Stomach (tissue), 9 donors: ENCODE data around the gene CTSW. TPM values are rescaled to one million over a fixed set of nuclear protein-coding genes. Genes with fewer than 3 reads are reported as not detected.
A peak's percentile ranks its signal among the peaks of the same experiment; 100 is the strongest.

Experiments
- DNase-seq, 2 donors: peaks; one replicate each; pipeline versions ENCODE4 v3.0.0 to v3.0.0-alpha.2; 2013 to 2019
- H3K27ac ChIP-seq, 5 donors: fragments of 200-600 bp in 4 of 5; sonication (generic) in 4 of 5; one replicate each; pipeline ENCODE4 v1.5.1; 2013 to 2019; ENCODE audit warnings: mild to moderate bottlenecking in 1 of 5, moderate library complexity in 1 of 5
- H3K27me3 ChIP-seq, 3 donors: fragments of 200-600 bp; sonication (generic); one replicate each; pipeline ENCODE4 v1.5.1; 2017 to 2019; ENCODE audit warnings: mixed run types in 1 of 3
- H3K36me3 ChIP-seq, 4 donors: fragments of 200-600 bp; sonication (generic); 1 replicate in 3 of 4; 2 replicates in 1 of 4; pipeline ENCODE4 v1.5.1; 2016 to 2019
- H3K4me1 ChIP-seq, 4 donors: fragments of 200-600 bp; sonication (generic); one replicate each; pipeline ENCODE4 v1.5.1; 2016 to 2019
- H3K4me3 ChIP-seq, 4 donors: fragments of 200-600 bp; sonication (generic) in 3 of 4; one replicate each; pipeline ENCODE4 v1.5.1; 2016 to 2019; ENCODE audit warnings: mild to moderate bottlenecking in 1 of 4
- H3K9me3 ChIP-seq, 4 donors: fragments of 200-600 bp; sonication (generic); one replicate each; pipeline ENCODE4 v1.5.1; 2016 to 2019
- CTCF ChIP-seq, 7 experiments: fragments of 450-650 bp in 4 of 7; fragments of 200-600 bp in 3 of 7; sonication (generic) in 3 of 7; IDR thresholded peaks; one replicate each; pipeline ENCODE4 v1.5.1; 2016 to 2019; ENCODE audit warnings: antibody characterized with exemption in 7 of 7, control low read depth in 2 of 7, mild to moderate bottlenecking in 1 of 7
- EP300 ChIP-seq: sonication (generic); formaldehyde crosslinking; IDR thresholded peaks from one replicate; pipeline ENCODE4 v1.6.1; 2017; ENCODE audit warnings: antibody characterized with exemption
- POLR2A ChIP-seq, 4 donors: fragments of 450-650 bp; IDR thresholded peaks; one replicate each; pipeline ENCODE4 v1.6.1; 2016; ENCODE audit warnings: antibody characterized with exemption in 4 of 4, control low read depth in 2 of 4, mild to moderate bottlenecking in 1 of 4, moderate library complexity in 1 of 4
- POLR2AphosphoS5 ChIP-seq, 3 donors: sonication (generic); formaldehyde crosslinking; IDR thresholded peaks; one replicate each; pipeline ENCODE4 v1.6.1; 2016; ENCODE audit warnings: antibody characterized with exemption in 3 of 3
- WGBS, 5 donors: extraction: QIAGEN DNeasy Blood & Tissue Kit in 3 of 5; methylation state at CpG; one replicate each; pipeline versions ENCODE4 v1.1.5 to v1.1.7; 2013 to 2018; 5-methylcytosine and 5-hydroxymethylcytosine counted together
- intact Hi-C: fragments of 100-400 bp; cut with DNase I; formaldehyde crosslinking; loops from one replicate; pipeline ENCODE4 v1.15.1; 2023; ENCODE audit warnings: low total_unique reads
- polyA plus RNA-seq, 3 donors: library from polyadenylated mRNA; stranded (reverse); fragments of 200-250 nt; gene quantifications; one replicate each; pipeline ENCODE4 v1.2.3, GENCODE V29; 2013
- total RNA-seq, 5 donors: library from RNA; depleted of rRNA; stranded (reverse); fragments of >200 nt; gene quantifications; one replicate each; pipeline versions ENCODE4 v1.1.0 to v1.2.3, GENCODE V29; 2014 to 2016
- donor health status: healthy with polysubstance abuse.
- donor health status: Bipolar disorder and iron deficiency.
- donor health status: healthy.

CTSW gene
- total and polyA plus RNA-seq, 8 donors: 0.43 to 2.7 (median 1.3) TPM; not detected in 2

DNA sequence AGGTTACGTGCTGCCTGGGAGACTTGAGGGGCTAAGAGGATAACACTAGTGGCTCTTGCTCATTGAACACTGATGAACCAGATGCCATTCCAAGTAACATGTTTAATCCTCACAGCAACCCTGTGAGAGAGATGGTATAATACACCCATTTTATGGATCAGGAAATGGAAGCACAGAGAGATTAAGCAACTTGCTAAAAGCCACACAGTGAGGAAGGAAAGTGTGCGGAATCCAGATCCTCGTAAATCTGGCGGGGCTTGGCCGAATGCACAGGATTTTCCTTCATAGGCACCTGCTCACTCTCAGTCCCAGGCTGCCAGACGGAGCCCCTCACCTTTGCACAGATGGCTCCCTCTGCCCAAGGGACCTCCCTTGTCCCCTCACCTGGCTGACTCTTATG is 28.2 kb downstream of the CTSW start:
- peaks cover 11 to 25% (median 12%) of the 10 kb centered on the region in 4 donors for H3K4me1 ChIP-seq
- intact Hi-C loops: no loop called here
- WGBS, 5 donors: 76 to 93% (median 89%) methylated on average over 6 of the region's 6 CpGs
- H3K4me3 ChIP-seq: no peak overlapping the region
- no peak for DNase-seq
- no peaks in the 10 kb centered on the region for H3K36me3 ChIP-seq
- H3K27me3 ChIP-seq: no peaks in the 10 kb centered on the region
- no peak overlapping the region for H3K27ac ChIP-seq
- TF ChIP-seq EP300 (no peak), POLR2A (IDR thresholded peaks at IDR 0.05) (no peak), CTCF (IDR thresholded peaks at IDR 0.05) (no peak), POLR2AphosphoS5 (IDR thresholded peaks at IDR 0.05) (no peak)
- H3K9me3 ChIP-seq: no peaks in the 10 kb centered on the region

DNA sequence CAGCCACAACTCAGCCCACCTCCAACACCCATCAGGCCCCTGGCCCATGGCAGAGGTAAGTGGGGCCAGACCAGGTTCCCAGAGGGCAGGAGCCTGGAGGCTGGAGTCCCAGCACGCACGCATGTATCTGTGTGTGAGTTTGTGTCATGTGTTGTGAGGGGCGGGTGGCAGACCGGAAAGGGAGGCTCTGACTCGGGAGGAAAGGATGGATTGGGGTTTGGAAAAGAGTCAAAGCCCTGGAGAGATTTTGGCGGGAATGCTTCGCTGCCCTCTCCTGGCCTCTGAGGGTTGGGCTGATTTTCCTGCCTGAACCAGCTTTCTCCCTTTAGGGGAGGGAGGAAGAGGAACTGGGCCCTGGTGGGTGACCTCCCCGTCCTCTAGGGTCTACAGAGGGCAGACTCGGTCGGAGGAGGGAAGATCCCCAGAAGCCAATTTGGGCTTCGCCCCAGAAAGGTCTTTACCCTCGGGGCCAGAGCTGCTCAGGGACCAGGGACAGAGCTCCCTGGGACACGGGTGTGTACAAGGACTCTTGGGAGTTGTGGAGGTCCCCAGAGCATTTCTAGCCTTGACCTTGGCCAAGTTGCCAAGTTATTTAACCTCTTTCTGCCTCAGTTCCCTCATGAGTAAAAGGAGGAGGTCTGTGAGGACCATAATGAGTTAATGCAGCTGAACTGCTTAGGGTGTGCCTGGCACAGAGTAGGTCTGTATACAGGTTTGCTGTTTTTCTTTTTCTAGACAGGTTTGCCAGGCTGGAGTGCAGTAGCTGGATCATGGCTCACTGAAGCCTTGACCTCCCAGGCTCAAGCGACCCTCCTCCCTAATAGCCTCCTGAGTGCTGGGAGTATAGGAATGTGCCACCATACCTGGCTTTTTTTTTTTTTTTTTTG is 32.3 kb downstream of the CTSW start:
- WGBS, 5 donors: 19 to 29% (median 22%) methylated on average over 14 of the region's 14 CpGs
- Histone ChIP-seq H3K4me3 (no peak overlapping the region), H3K9me3 (no peaks in the 10 kb centered on the region), H3K4me1 (peaks cover 31 to 46% (median 35%) of the 10 kb centered on the region in 4 donors), H3K36me3 (no peaks in the 10 kb centered on the region), H3K27me3 (no peaks in the 10 kb centered on the region), H3K27ac (peak overlapping the region; percentile 3 to 68 (median 21))
- peak in 1 of 2 donors; percentile 83 for DNase-seq
- peak in 1 of 7 experiments; percentile 22 for TF ChIP-seq CTCF (IDR thresholded peaks at IDR 0.05)
- peak in 2 of 3 donors; percentile 18 to 27 for TF ChIP-seq POLR2AphosphoS5 (IDR thresholded peaks at IDR 0.05)
- no peak for TF ChIP-seq EP300
- intact Hi-C loops: no loop called here

- no peaks in the 10 kb centered on the region for H3K27me3 ChIP-seq
- peaks cover 0 to 6% (median 0%) of the 10 kb centered on the region in 4 donors for H3K36me3 ChIP-seq
- no peaks in the 10 kb centered on the region for H3K9me3 ChIP-seq
- H3K4me1 ChIP-seq: peaks cover 40 to 55% (median 45%) of the 10 kb centered on the region in 4 donors
- 25 to 61% (median 51%) methylated on average over 4 of the region's 4 CpGs for WGBS, 5 donors
- H3K27ac ChIP-seq: peak overlapping the region in 2 of 5 donors; percentile 26 to 29
- intact Hi-C loops: no loop called here
- DNase-seq: peak in 1 of 2 donors; percentile 29
- TF ChIP-seq POLR2AphosphoS5 (IDR thresholded peaks at IDR 0.05): no peak
- no peak for TF ChIP-seq POLR2A (IDR thresholded peaks at IDR 0.05)
- TF ChIP-seq CTCF (IDR thresholded peaks at IDR 0.05): no peak
- TF ChIP-seq EP300: no peak
- H3K4me3 ChIP-seq: no peak overlapping the region
Measured at GRCh38 chr11:65912845-65913244, 33.2 kb downstream of the CTSW start.

DNA sequence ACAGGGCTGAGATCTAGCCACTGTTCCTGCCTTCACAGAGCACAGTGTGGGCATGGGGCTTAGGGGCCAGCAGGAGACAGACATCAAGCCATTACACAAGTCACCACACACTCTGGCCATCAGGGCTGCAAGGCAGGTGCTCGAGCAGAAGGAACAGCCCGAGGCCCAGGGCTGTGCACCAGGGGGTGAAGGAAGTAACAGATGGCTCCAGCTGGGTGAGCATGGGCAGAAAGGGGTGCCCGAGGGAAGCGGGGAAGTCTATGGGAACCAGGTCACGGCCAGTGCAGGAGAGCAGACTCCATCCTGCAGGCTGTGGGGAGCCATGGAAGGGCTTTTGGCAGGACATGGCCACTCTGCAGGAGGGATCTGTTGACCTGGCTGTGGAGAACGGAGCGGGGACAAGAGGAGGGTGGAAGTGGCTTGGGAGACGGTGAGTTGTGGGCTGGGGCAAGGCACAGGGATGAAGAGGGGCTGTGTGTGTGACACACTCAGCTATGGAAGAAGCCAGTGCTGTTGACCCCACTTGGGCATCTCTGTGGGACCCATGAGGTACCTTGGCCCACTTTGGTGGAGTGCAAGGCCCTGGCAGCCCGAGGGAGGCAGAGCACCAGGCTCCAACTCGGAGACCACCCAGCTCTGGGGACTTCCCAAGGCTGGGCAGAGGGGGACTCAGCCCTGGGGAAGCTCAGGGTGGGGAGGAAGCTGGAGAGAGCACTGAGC is 35.6 kb downstream of the CTSW start:
- no peaks in the 10 kb centered on the region for H3K9me3 ChIP-seq
- peaks cover 0 to 6% (median 0%) of the 10 kb centered on the region in 4 donors for H3K36me3 ChIP-seq
- H3K27me3 ChIP-seq: no peaks in the 10 kb centered on the region
- no peak for TF ChIP-seq POLR2A (IDR thresholded peaks at IDR 0.05)
- no peak for TF ChIP-seq POLR2AphosphoS5 (IDR thresholded peaks at IDR 0.05)
- no peak for TF ChIP-seq EP300
- TF ChIP-seq CTCF (IDR thresholded peaks at IDR 0.05): no peak
- intact Hi-C loops: no loop called here
- H3K27ac ChIP-seq: peak overlapping the region; percentile 61 to 98 (median 97)
- no peak for DNase-seq
- whole genome bisulfite sequencing, 5 donors: 49 to 69% (median 61%) methylated on average over 10 of the region's 10 CpGs
- peaks cover 51 to 65% (median 54%) of the 10 kb centered on the region in 4 donors for H3K4me1 ChIP-seq
- no peak overlapping the region for H3K4me3 ChIP-seq
